GM12878 (cell line): Measurements from ENCODE around the gene PLXNA4.

Experiments used
- BCL11A ChIP-seq: IDR thresholded peaks from 2 replicates; pipeline ENCODE4 v1.6.1; 2011; ENCODE audit warnings: low read depth, low read length
- CEBPB ChIP-seq, 2 experiments: fragments of 150-350 bp in 1 of 2; IDR thresholded peaks; 2 replicates each; pipeline ENCODE4 v1.6.1; 2012 to 2014; ENCODE audit warnings: low read depth in 2 of 2, low read length in 2 of 2, borderline replicate concordance in 1 of 2, inconsistent platforms in 1 of 2
- CEBPZ ChIP-seq: fragments of 150-350 bp; IDR thresholded peaks from 2 replicates; pipeline ENCODE4 v1.6.1; 2016; ENCODE audit warnings: low read depth, low read length
- CTCF ChIP-seq, 3 experiments: IDR thresholded peaks in 2 of 3; conservative IDR thresholded peaks in 1 of 3; 2 replicates each; pipeline ENCODE4 v1.5.1; 2011; ENCODE audit warnings: low read depth in 3 of 3, low read length in 3 of 3, mild to moderate bottlenecking in 3 of 3, control low read depth in 2 of 3, moderate library complexity in 2 of 3, inconsistent platforms in 1 of 3, mixed read lengths in 1 of 3; ENCODE audit not compliant: control insufficient read depth in 2 of 3, insufficient read depth in 1 of 3; ENCODE audit errors: extremely low read depth in 1 of 3
- ETV6 ChIP-seq, 2 experiments: fragments of 450-650 bp in 1 of 2; IDR thresholded peaks in 1 of 2; conservative IDR thresholded peaks in 1 of 2; 2 replicates each; pipeline ENCODE4 v1.6.1; 2014; ENCODE audit warnings: antibody characterized with exemption in 1 of 2, borderline replicate concordance in 1 of 2, low read depth in 1 of 2, mild to moderate bottlenecking in 1 of 2, moderate library complexity in 1 of 2
- GABPA ChIP-seq: IDR thresholded peaks from 2 replicates; pipeline ENCODE4 v1.6.1; 2014; ENCODE audit warnings: antibody characterized with exemption, low read depth, mild to moderate bottlenecking, inconsistent platforms
- RELA ChIP-seq: fragments of 450-650 bp; IDR thresholded peaks from 2 replicates; pipeline ENCODE4 v1.8.0; 2014; ENCODE audit warnings: borderline replicate concordance; ENCODE audit not compliant: partially characterized antibody
- ZNF24 ChIP-seq: fragments of 450-650 bp; IDR thresholded peaks from 2 replicates; pipeline ENCODE4 v1.6.1; 2017; ENCODE audit warnings: antibody characterized with exemption, mild to moderate bottlenecking

- TF ChIP-seq RELA, result no peak
- no peak for TF ChIP-seq CEBPB (IDR thresholded peaks at IDR 0.05; ENCODE audit: borderline replicate concordance in 1 of 2, low read depth in 2 of 2, low read length in 2 of 2)
- no peak for TF ChIP-seq CEBPZ
- no peak for TF ChIP-seq CTCF (IDR thresholded peaks at IDR 0.05 in 2 of 3, conservative IDR thresholded peaks at IDR 0.05 in 1 of 3; ENCODE audit: control insufficient read depth in 2 of 3, extremely low read depth in 1 of 3, insufficient read depth in 1 of 3, low read depth in 3 of 3, low read length in 3 of 3)
- no peak for TF ChIP-seq BCL11A
- TF ChIP-seq GABPA, result no peak
- TF ChIP-seq ZNF24, result no peak
- TF ChIP-seq ETV6 (conservative IDR thresholded peaks at IDR 0.05 in 1 of 2, IDR thresholded peaks at IDR 0.05 in 1 of 2; ENCODE audit: borderline replicate concordance in 1 of 2, low read depth in 1 of 2), result no peak
Observed at GRCh38 chr7:132557489-132558044, 18.7 kb downstream of the PLXNA4 start.
